CD14-positive monocyte (primary cell): ENCODE results near the gene ABCE1. TPM values are rescaled to one million over a fixed set of nuclear protein-coding genes. Genes with fewer than 3 reads are reported as not detected.

Experiments
- DNase-seq, 3 donors: peaks; one replicate each; pipeline ENCODE4 v3.0.0-alpha.2; 2011 to 2022
- H2AFZ ChIP-seq: 2 replicates; pipeline ENCODE4 v1.6.0; 2012; ENCODE audit warnings: mild to moderate bottlenecking, low read depth, low read length, inconsistent platforms; ENCODE audit not compliant: insufficient read depth, poor library complexity, severe bottlenecking
- H3K27ac ChIP-seq, 2 donors: 1 replicate in 1 of 2; 2 replicates in 1 of 2; pipeline ENCODE4 v1.5.1; 2012 to 2013; ENCODE audit warnings: low read length in 2 of 2, control low read depth in 1 of 2, inconsistent platforms in 1 of 2, low read depth in 1 of 2, mild to moderate bottlenecking in 1 of 2
- H3K27me3 ChIP-seq, 2 donors: one replicate each; pipeline versions ENCODE4 v1.6.0 to v1.6.1; 2011 to 2013; ENCODE audit warnings: low read length in 2 of 2; ENCODE audit not compliant: control insufficient read depth in 2 of 2, insufficient read depth in 2 of 2
- H3K36me3 ChIP-seq, 2 donors: replicated peaks in 1 of 2; 1 replicate in 1 of 2; 2 replicates in 1 of 2; pipeline versions ENCODE4 v1.5.1 to v1.6.1; 2012 to 2013; ENCODE audit warnings: low read length in 2 of 2, control low read depth in 1 of 2, inconsistent platforms in 1 of 2, mild to moderate bottlenecking in 1 of 2; ENCODE audit not compliant: insufficient read depth in 2 of 2, control insufficient read depth in 1 of 2
- H3K4me1 ChIP-seq, 2 donors: 1 replicate in 1 of 2; 2 replicates in 1 of 2; pipeline versions ENCODE4 v1.5.1 to v1.6.1; 2012 to 2013; ENCODE audit warnings: low read length in 2 of 2, control low read depth in 1 of 2, inconsistent platforms in 1 of 2, mild to moderate bottlenecking in 1 of 2, moderate library complexity in 1 of 2; ENCODE audit not compliant: insufficient read depth in 2 of 2, control insufficient read depth in 1 of 2
- H3K4me2 ChIP-seq: replicated peaks from 2 replicates; pipeline ENCODE3; 2012; ENCODE audit warnings: low read length, moderate library complexity, mild to moderate bottlenecking; ENCODE audit not compliant: poor library complexity, severe bottlenecking; ENCODE audit errors: extremely low read depth
- H3K4me3 ChIP-seq, 3 experiments: fragments of 200-600 bp in 1 of 3; sonication (generic) in 1 of 3; replicated peaks in 1 of 3; 1 replicate in 2 of 3; 2 replicates in 1 of 3; pipeline ENCODE4 v1.5.1; 2011 to 2013; ENCODE audit warnings: low read length in 3 of 3, mild to moderate bottlenecking in 3 of 3, control low read depth in 2 of 3, low read depth in 2 of 3, inconsistent platforms in 1 of 3, moderate library complexity in 1 of 3
- H3K79me2 ChIP-seq: 2 replicates; pipeline ENCODE4 v1.6.0; 2012; ENCODE audit warnings: mild to moderate bottlenecking, control low read depth, inconsistent platforms, low read length, moderate library complexity; ENCODE audit not compliant: insufficient read depth
- H3K9ac ChIP-seq: 2 replicates; pipeline ENCODE4 v1.6.0; 2017; ENCODE audit warnings: low read length, mild to moderate bottlenecking; ENCODE audit not compliant: insufficient read depth, poor library complexity, severe bottlenecking
- H3K9me3 ChIP-seq, 2 donors: replicated peaks in 1 of 2; 1 replicate in 1 of 2; 2 replicates in 1 of 2; pipeline versions ENCODE4 v1.5.1 to v1.6.1; 2012 to 2013; ENCODE audit warnings: low read length in 2 of 2, control low read depth in 1 of 2; ENCODE audit not compliant: control insufficient read depth in 1 of 2, insufficient read depth in 1 of 2
- H4K20me1 ChIP-seq: 2 replicates; pipeline ENCODE4 v1.6.0; 2012; ENCODE audit warnings: mild to moderate bottlenecking, low read length, control low read depth, moderate library complexity; ENCODE audit not compliant: insufficient read depth
- H3K27ac Mint-ChIP-seq, 7 donors: one replicate each; pipeline ENCODE4 v1.8.0; 2020; ENCODE audit warnings: mild to moderate bottlenecking in 7 of 7, mixed read lengths in 7 of 7, moderate library complexity in 6 of 7, inconsistent platforms in 2 of 7
- H3K27me3 Mint-ChIP-seq, 3 donors: one replicate each; pipeline ENCODE4 v1.8.0; 2021 to 2022; ENCODE audit warnings: low read depth in 3 of 3, mild to moderate bottlenecking in 3 of 3, mixed read lengths in 3 of 3, moderate library complexity in 3 of 3, inconsistent platforms in 1 of 3
- H3K36me3 Mint-ChIP-seq, 2 donors: one replicate each; pipeline ENCODE4 v1.8.0; 2020; ENCODE audit warnings: mixed read lengths in 2 of 2, inconsistent platforms in 1 of 2, mild to moderate bottlenecking in 1 of 2
- H3K4me1 Mint-ChIP-seq: one replicate; pipeline ENCODE4 v1.8.0; 2020; ENCODE audit warnings: mild to moderate bottlenecking, mixed read lengths
- H3K4me3 Mint-ChIP-seq, 2 donors: one replicate each; pipeline ENCODE4 v1.8.0; 2020; ENCODE audit warnings: mild to moderate bottlenecking in 2 of 2, mixed read lengths in 2 of 2, moderate library complexity in 1 of 2
- H3K9me3 Mint-ChIP-seq, 7 donors: one replicate each; pipeline ENCODE4 v1.8.0; 2020 to 2022; ENCODE audit warnings: mixed read lengths in 7 of 7, mild to moderate bottlenecking in 6 of 7, moderate library complexity in 6 of 7, inconsistent platforms in 2 of 7
- WGBS: methylation state at CpG from one replicate; pipeline ENCODE4 v1.1.5; 2013; ENCODE audit warnings: missing lambda C conversion rate; ENCODE audit not compliant: insufficient coverage; 5-methylcytosine and 5-hydroxymethylcytosine counted together
- intact Hi-C, 2 donors: fragments of 100-400 bp; cut with micrococcal nuclease; formaldehyde crosslinking; loops; one replicate each; pipeline versions ENCODE4 v1.15.0 to v1.15.1; 2023
- polyA plus RNA-seq, 3 donors: library from polyadenylated mRNA; depleted of rRNA in 1 of 3; unstranded in 2 of 3; stranded (reverse) in 1 of 3; fragments of 300-500 nt in 2 of 3; fragments of >200 nt in 1 of 3; fragmentation: Illumina TruSeq in 2 of 3; gene quantifications; 1 replicate in 2 of 3; 2 replicates in 1 of 3; pipeline ENCODE4 v1.2.3, GENCODE V29; 2012 to 2021
- TF ChIP-seq, protein P1 (sequence below): fragments of 200-600 bp; IDR thresholded peaks from one replicate; pipeline ENCODE4 v1.8.0; 2022; ENCODE audit warnings: antibody characterized with exemption, mild to moderate bottlenecking

Gene ABCE1
- polyA plus RNA-seq, 3 donors = 22.1 to 25.0 (median 23.7) TPM

DNA sequence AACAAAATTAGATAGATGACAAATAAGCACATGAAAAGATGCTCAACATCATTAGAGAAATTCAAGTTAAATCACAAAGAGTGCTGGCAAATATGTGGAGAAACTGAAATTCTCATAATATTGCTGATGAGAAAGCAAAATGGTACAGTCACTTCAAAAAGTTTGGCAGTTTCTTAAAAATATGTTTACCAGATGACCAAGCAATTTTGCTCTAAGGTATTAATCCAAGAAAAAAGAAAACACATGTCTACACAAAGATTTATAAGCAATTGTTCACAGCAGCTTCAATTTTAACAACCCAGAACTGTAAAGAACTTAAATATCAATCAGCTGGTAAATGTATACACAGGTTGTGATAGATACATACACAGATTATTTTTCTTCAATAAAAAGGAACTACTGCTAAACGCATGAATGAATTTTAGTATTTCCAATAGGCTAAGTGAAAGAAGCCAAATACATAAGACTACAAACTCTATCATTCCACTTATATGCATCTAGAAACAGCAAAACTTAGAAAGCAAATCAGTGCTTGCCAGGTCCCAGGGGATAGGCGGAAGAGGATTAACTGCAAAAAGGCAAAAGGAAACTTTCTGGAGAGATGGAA lies 70.6 kb downstream of the ABCE1 start:
- Histone ChIP-seq H4K20me1 (peaks cover 85% of the 10 kb centered on the region), H3K36me3 (peaks cover 57 to 81% of the 10 kb centered on the region in 2 donors), H3K9ac (no peak overlapping the region), H3K4me2 (no peak overlapping the region), H2AFZ (no peak overlapping the region), H3K79me2 (peaks cover 66% of the 10 kb centered on the region), H3K4me3 (no peak overlapping the region), H3K9me3 (no peaks in the 10 kb centered on the region), H3K27me3 (no peaks in the 10 kb centered on the region), H3K4me1 (no peaks in the 10 kb centered on the region), H3K27ac (no peak overlapping the region)
- peak overlapping the region in 1 of 7 donors; percentile 12 for H3K27ac Mint-ChIP-seq
- intact Hi-C loops = no loop called here
- no peak overlapping the region for H3K4me3 Mint-ChIP-seq
- no peaks in the 10 kb centered on the region for H3K9me3 Mint-ChIP-seq
- peaks cover 44 to 70% of the 10 kb centered on the region in 2 donors for H3K36me3 Mint-ChIP-seq
- no CpG with 5 or more reads among the region's 2 CpGs for WGBS
- TF ChIP-seq, protein P1, sequence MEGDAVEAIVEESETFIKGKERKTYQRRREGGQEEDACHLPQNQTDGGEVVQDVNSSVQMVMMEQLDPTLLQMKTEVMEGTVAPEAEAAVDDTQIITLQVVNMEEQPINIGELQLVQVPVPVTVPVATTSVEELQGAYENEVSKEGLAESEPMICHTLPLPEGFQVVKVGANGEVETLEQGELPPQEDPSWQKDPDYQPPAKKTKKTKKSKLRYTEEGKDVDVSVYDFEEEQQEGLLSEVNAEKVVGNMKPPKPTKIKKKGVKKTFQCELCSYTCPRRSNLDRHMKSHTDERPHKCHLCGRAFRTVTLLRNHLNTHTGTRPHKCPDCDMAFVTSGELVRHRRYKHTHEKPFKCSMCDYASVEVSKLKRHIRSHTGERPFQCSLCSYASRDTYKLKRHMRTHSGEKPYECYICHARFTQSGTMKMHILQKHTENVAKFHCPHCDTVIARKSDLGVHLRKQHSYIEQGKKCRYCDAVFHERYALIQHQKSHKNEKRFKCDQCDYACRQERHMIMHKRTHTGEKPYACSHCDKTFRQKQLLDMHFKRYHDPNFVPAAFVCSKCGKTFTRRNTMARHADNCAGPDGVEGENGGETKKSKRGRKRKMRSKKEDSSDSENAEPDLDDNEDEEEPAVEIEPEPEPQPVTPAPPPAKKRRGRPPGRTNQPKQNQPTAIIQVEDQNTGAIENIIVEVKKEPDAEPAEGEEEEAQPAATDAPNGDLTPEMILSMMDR = no peak
- DNase-seq = no peak
- no peaks in the 10 kb centered on the region for H3K4me1 Mint-ChIP-seq
- no peaks in the 10 kb centered on the region for H3K27me3 Mint-ChIP-seq

- Mint-ChIP-seq H3K9me3 (no peaks in the 10 kb centered on the region), H3K4me3 (no peak overlapping the region), H3K4me1 (peaks cover 3% of the 10 kb centered on the region), H3K36me3 (peaks cover 51 to 71% of the 10 kb centered on the region in 2 donors), H3K27ac (peak overlapping the region in 2 of 7 donors; percentile 65 to 73), H3K27me3 (no peaks in the 10 kb centered on the region)
- Histone ChIP-seq H3K4me1 (no peaks in the 10 kb centered on the region), H3K27ac (no peak overlapping the region), H2AFZ (no peak overlapping the region), H3K9me3 (no peaks in the 10 kb centered on the region), H3K4me2 (no peak overlapping the region), H3K4me3 (no peak overlapping the region), H3K36me3 (peaks cover 52 to 82% of the 10 kb centered on the region in 2 donors), H3K9ac (no peak overlapping the region), H3K79me2 (peaks cover 81% of the 10 kb centered on the region), H3K27me3 (no peaks in the 10 kb centered on the region), H4K20me1 (peaks cover 96% of the 10 kb centered on the region)
- 91% methylated on average over 1 of the region's 1 CpG for WGBS
- TF ChIP-seq, protein P1 = no peak
- DNase-seq = no peak
- intact Hi-C loops = no loop called here
Observed at GRCh38 chr4:145170223-145170622, 72.1 kb downstream of the ABCE1 start.
